ENCODE measurements around the gene AIFM2.

- TF ChIP-seq CTCF (IDR thresholded peaks at IDR 0.05) (no peak), POLR2A (IDR thresholded peaks at IDR 0.05) (no peak), EP300 (IDR thresholded peaks at IDR 0.05) (no peak)
Observed at GRCh38 chr10:70092389-70092718, 40.3 kb downstream of the AIFM2 start.
